Measurements from ENCODE around the gene MFSD6.

Gene MFSD6

DNA sequence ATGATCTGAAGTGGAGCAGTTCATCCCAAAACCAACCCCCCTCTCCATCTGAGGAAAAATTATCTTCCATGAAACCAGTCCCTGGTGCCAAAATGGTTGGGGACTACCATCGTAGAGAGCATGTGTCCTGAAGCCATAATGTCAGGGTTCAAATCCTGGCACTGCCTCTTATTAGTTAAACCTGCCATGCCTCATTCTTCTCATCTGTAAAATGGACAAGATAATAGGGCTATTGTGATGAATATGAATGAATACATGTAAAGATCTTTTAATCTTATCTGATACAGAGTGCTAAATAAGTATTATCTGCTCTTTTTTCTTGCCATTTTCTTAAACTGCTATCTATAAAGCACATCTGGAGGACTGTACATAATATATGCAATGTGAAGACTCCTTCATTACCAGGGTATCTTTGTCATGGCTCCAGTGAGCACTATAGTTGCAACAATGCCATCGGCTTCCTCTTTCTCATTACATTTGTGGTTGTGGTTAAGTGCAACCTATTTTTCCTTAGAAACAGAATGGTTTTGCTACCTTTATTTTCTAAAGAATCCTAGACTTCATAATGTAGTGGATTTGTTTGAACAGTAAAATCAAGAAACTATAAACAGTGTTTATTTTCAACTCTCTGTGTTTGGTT, 27.0 kb downstream of the MFSD6 start:
- in situ Hi-C loops (cut with MboI; ENCODE audit: low sequenced_read_pairs) = no loop called here

DNA sequence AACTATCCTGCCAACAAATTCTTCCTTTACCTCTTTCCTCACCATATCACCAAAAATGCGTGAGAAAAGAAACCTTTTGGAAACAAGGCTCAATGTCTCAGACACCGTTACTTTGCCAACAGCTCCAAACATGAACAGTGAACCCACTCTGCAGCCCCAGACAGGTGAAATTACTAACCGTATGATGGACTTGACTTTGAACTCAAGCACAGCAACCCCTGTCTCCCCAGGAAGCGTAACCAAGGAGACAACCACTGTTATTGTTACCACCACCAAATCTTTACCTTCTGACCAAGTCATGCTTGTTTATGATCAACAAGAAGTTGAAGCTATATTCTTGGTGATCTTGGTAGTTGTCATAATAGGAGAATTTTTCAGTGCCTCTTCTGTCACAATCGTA, 28.4 kb downstream of the MFSD6 start:
- in situ Hi-C loops (cut with MboI; ENCODE audit: low sequenced_read_pairs) = no loop called here

GRCh38 chr2:190440113-190440512, 32.0 kb downstream of the MFSD6 start:
- in situ Hi-C loops (cut with MboI; ENCODE audit: low sequenced_read_pairs) = no loop called here

DNA sequence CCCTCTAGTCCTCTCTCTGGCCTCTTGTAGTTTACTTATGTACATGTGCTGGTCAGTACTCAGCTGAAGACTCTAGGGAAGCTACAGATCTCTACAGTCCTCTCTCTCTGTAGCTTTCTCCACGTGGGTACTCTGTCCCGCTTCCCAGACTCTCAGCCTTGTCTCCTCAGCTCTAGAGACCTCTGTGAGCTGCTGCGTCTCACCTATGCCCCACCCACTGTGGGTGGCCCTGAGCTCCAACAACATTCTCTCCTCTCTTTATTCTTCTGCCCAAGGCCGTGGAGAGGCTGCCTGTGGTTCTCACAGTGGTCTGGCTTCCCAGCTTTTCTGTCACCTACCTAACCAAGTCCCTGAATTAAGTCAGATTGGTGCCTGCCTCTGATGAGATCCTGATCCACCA, 33.4 kb downstream of the MFSD6 start:
- in situ Hi-C loops (cut with MboI; ENCODE audit: low sequenced_read_pairs) = no loop called here

- in situ Hi-C loops (cut with MboI; ENCODE audit: low sequenced_read_pairs) = no loop called here
These were observed 34.9 kb downstream of the MFSD6 start for GRCh38 chr2:190443055-190443454.

GRCh38 chr2:190443778-190444481, 35.8 kb downstream of the MFSD6 start:
- in situ Hi-C loops (cut with MboI; ENCODE audit: low sequenced_read_pairs) = no loop called here

DNA sequence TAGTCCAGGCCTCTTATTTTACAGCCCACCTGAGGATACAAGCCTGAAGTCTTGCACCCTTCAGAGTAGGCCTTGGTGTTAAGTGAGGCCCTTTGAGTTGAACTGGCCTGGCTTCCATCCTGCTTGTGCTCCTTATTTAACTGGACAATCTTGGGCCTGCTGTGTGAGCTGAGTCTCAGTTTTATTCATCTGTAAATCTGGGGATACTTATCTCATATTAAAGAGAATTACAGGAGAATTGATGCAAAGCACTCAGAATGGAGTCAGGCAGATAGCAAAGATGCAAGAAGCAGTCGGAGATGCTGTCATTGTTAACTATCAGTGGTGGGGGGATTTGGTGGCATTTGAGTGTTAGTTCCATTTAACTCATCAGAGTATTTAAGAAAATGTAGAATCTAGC, 36.8 kb downstream of the MFSD6 start:
- in situ Hi-C loops (cut with MboI; ENCODE audit: low sequenced_read_pairs) = no loop called here

DNA sequence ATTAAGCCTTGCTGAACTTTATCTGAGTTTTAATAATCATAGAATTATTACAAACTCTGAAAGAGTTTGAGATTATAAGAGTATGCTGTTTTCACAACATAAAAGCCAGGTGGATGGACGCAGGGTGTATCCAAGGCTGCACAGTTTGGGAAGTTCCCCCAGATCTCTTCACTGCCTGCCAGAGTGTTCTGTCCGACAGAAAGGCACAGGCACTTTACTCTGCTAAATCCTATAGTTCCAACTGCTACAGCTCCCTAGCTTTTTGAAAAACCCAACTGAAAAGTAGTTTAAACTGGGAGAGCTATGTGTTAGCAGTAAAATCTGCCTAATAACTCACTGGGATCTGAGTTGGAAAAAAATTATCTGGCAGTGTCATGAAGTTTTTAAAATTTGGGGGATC, 38.0 kb downstream of the MFSD6 start:
- in situ Hi-C loops (cut with MboI; ENCODE audit: low sequenced_read_pairs) = no loop called here

DNA sequence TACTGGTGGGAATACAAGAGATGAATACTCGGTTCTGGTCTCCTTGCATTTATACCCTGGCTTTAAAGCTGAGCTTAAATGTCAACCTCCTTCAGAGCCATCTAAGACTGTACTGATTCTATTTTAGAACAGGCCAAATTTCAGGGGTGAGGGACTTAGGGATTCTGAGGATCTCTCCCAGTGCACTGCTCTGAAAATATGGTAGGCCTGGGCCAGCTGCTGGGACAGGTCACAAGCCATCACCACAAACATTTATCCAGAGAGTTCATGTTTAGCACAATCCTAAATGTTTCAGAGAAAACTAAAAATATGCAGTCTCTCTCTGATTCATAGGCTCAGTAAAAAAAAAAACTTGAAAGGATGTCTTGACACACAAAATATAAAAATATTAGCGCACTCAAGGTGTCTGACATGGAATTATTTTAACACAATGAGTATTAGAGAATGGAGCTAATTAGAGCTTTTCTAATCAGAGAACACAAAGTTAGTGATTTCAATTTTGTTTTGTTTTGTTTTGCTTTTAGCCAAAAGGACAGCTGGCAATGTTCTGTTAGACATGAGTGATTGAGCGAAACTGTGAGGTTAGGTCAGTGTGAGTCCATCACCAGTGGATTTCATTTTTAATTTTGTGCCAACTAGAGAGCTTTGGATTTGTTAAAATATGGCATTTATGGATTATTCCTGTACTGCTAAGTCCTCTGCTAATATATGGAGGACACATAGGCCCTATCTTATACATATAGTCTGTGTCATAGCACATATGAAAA, 38.8 kb downstream of the MFSD6 start:
- in situ Hi-C loops (cut with MboI; ENCODE audit: low sequenced_read_pairs) = no loop called here

DNA sequence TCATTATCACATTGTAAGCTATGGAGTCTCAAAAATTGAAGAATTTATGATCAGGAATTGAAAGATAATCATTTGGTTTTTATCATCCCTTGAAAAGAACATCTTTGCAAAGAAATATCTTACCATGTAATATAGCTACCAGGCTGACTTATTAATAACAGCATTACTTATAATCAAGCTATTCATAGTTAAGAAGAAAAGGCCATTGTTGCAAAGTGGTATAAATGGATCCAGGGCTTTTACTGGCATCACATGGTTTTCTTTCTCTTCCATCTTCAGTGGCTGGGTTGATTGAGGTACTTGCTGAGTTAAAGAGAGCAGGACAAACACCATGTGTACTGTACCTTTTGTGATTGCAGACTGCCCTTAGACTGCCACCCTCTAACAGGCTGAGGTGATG, 39.6 kb downstream of the MFSD6 start:
- in situ Hi-C loops (cut with MboI; ENCODE audit: low sequenced_read_pairs) = no loop called here

DNA sequence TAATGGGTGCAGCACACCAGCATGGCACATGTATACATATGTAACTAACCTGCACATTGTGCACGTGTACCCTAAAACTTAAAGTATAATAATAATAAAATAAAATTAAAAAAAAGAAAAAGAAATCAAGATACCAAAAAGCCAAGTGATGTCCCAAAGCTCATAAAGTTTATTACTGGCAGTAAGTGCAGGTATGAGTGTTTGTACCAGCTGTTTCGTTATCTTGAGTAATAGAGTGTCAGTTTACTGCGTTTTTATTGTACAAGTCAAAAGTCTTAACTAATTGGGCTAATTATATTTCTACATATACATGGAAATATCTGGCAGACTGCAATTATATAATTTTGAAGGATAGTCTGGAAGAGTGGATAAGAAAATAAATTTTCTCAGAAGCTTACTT, 41.8 kb downstream of the MFSD6 start:
- in situ Hi-C loops (cut with MboI; ENCODE audit: low sequenced_read_pairs) = no loop called here

- in situ Hi-C loops (cut with MboI; ENCODE audit: low sequenced_read_pairs) = no loop called here
These were observed 42.2 kb downstream of the MFSD6 start for GRCh38 chr2:190450363-190450762.

GRCh38 chr2:190451561-190452176, 43.5 kb downstream of the MFSD6 start:
- in situ Hi-C loops (cut with MboI; ENCODE audit: low sequenced_read_pairs) = no loop called here

DNA sequence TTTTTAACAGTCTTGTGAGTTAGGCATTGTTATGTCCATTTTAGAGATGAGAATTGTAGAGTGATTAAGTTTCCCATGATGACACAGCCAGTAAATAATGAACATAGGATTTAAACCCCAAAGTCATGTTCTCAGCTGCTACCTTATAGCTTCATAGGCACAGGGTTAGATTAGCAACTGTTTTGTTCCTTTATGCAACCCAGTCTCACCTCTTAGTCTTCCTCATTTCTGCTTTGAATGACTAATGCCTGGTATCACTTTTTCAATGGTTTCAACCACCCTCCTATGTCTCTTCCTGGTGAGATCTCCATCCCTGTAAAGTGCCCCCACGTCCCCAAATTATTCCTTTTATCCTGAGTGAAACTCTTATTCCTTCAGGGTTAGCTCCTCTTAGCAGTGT, 44.3 kb downstream of the MFSD6 start:
- in situ Hi-C loops (cut with MboI; ENCODE audit: low sequenced_read_pairs) = no loop called here

- in situ Hi-C loops (cut with MboI; ENCODE audit: low sequenced_read_pairs) = no loop called here
These were observed 46.6 kb downstream of the MFSD6 start for GRCh38 chr2:190454795-190455194.

GRCh38 chr2:190455358-190456095, 47.4 kb downstream of the MFSD6 start:
- in situ Hi-C loops (cut with MboI; ENCODE audit: low sequenced_read_pairs) = no loop called here

- in situ Hi-C loops (cut with MboI; ENCODE audit: low sequenced_read_pairs) = no loop called here
These were observed 48.7 kb downstream of the MFSD6 start for GRCh38 chr2:190456833-190457232.

DNA sequence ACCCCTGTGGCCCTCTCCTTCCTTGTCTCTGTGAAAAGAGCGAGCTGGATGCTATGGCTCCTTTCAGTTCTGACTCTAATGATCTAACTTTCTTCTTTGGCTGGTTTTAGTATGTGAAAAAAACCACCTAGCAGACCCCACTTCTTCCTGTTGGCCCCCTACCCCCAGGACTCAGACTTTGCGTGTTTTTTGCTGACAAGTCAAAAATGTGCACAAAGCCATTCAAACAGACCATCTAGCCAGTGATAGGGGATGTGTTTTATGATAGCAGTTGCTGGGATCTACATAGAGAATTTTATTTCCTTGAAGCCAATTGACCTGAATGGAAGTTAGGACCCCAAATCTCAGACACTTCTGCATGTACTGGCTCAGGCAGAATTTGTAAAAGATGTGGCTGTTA, 49.1 kb downstream of the MFSD6 start:
- in situ Hi-C loops (cut with MboI; ENCODE audit: low sequenced_read_pairs) = no loop called here

- in situ Hi-C loops (cut with MboI; ENCODE audit: low sequenced_read_pairs) = no loop called here
These were observed 50.4 kb downstream of the MFSD6 start for GRCh38 chr2:190458352-190459107.

- in situ Hi-C loops (cut with MboI; ENCODE audit: low sequenced_read_pairs) = no loop called here
These were observed 51.7 kb downstream of the MFSD6 start for GRCh38 chr2:190459881-190460280.

Measured in HL-60/S4 (cell line).